SK-N-SH treated with all-trans-retinoic acid at 6 μM for 48 hours (cell line): ENCODE results near the gene AACS.

Experiments
- ATAC-seq: fragments of 200-7000 bp; cut with Tn5 transposase; 3 replicates; pipeline ENCODE4 v1.9.1; 2020; ENCODE audit warnings: mild to moderate bottlenecking, moderate library complexity
- ARNTL ChIP-seq: fragments of 450-650 bp; formaldehyde crosslinking; IDR thresholded peaks from 2 replicates; pipeline ENCODE4 v1.5.0; 2020; ENCODE audit warnings: low read depth, mild to moderate bottlenecking, moderate library complexity, borderline replicate concordance
- BACH2 ChIP-seq: fragments of 250-450 bp; sonication (Bioruptor Pico); IDR thresholded peaks from 2 replicates; pipeline ENCODE4 v1.9.0; 2021; ENCODE audit warnings: mild to moderate bottlenecking, borderline replicate concordance
- CREB5 ChIP-seq: fragments of 250-450 bp; sonication (Bioruptor Pico); IDR thresholded peaks from 2 replicates; pipeline ENCODE4 v1.5.1; 2020; ENCODE audit warnings: low read depth, mild to moderate bottlenecking, moderate library complexity
- CSDC2 ChIP-seq: fragments of 250-450 bp; sonication (Bioruptor Pico); IDR thresholded peaks from 2 replicates; pipeline ENCODE4 v1.5.0; 2020; ENCODE audit warnings: mild to moderate bottlenecking, moderate library complexity
- ESRRG ChIP-seq: fragments of 250-450 bp; sonication (Bioruptor Pico); IDR thresholded peaks from 2 replicates; pipeline ENCODE4 v1.6.1; 2021; ENCODE audit warnings: mild to moderate bottlenecking
- GLIS3 ChIP-seq: fragments of 250-450 bp; sonication (Bioruptor Pico); IDR thresholded peaks from 2 replicates; pipeline ENCODE4 v1.5.0; 2020; ENCODE audit warnings: mild to moderate bottlenecking, moderate library complexity
- ISL1 ChIP-seq: fragments of 250-450 bp; sonication (Bioruptor Pico); IDR thresholded peaks from 2 replicates; pipeline ENCODE4 v2.1.2; 2022; ENCODE audit warnings: mild to moderate bottlenecking, moderate library complexity
- OSR1 ChIP-seq: fragments of 250-450 bp; sonication (Bioruptor Pico); IDR thresholded peaks from 2 replicates; pipeline ENCODE4 v1.8.0; 2022; ENCODE audit warnings: moderate library complexity, mild to moderate bottlenecking, inconsistent platforms
- PPARA ChIP-seq: fragments of 250-450 bp; sonication (Bioruptor Pico); IDR thresholded peaks from 2 replicates; pipeline ENCODE4 v1.5.0; 2020; ENCODE audit warnings: mild to moderate bottlenecking, borderline replicate concordance
- RARB ChIP-seq: fragments of 250-450 bp; sonication (Bioruptor Pico); IDR thresholded peaks from 2 replicates; pipeline ENCODE4 v1.8.0; 2021; ENCODE audit warnings: mild to moderate bottlenecking, moderate library complexity
- SNAI2 ChIP-seq: fragments of 250-450 bp; sonication (Bioruptor Pico); IDR thresholded peaks from 2 replicates; pipeline ENCODE4 v1.5.0; 2020; ENCODE audit warnings: mild to moderate bottlenecking, moderate library complexity
- TCF4 ChIP-seq: fragments of 250-450 bp; sonication (Bioruptor Pico); IDR thresholded peaks from 2 replicates; pipeline ENCODE4 v1.8.0; 2021; ENCODE audit warnings: mild to moderate bottlenecking, moderate library complexity, borderline replicate concordance
- TOX ChIP-seq: fragments of 250-450 bp; sonication (Bioruptor Pico); IDR thresholded peaks from 2 replicates; pipeline ENCODE4 v1.8.0; 2021; ENCODE audit warnings: mild to moderate bottlenecking, moderate library complexity, borderline replicate concordance
- TSHZ2 ChIP-seq: fragments of 250-450 bp; sonication (Bioruptor Pico); IDR thresholded peaks from 2 replicates; pipeline ENCODE4 v1.5.0; 2020; ENCODE audit warnings: mild to moderate bottlenecking, moderate library complexity
- ZFP3 ChIP-seq: fragments of 250-450 bp; sonication (Bioruptor Pico); IDR thresholded peaks from 2 replicates; pipeline ENCODE4 v1.5.0; 2020; ENCODE audit warnings: mild to moderate bottlenecking, moderate library complexity
- ZFP30 ChIP-seq: fragments of 450-650 bp; formaldehyde crosslinking; IDR thresholded peaks from 2 replicates; pipeline ENCODE4 v1.5.0; 2022; ENCODE audit warnings: mild to moderate bottlenecking, moderate library complexity
- ZNF565 ChIP-seq: fragments of 450-650 bp; formaldehyde crosslinking; conservative IDR thresholded peaks from 2 replicates; pipeline ENCODE4 v1.5.0; 2020; ENCODE audit warnings: low read depth, mild to moderate bottlenecking, moderate library complexity
- ZNF70 ChIP-seq: fragments of 450-650 bp; formaldehyde crosslinking; IDR thresholded peaks from 2 replicates; pipeline ENCODE4 v1.5.0; 2020; ENCODE audit warnings: mild to moderate bottlenecking, moderate library complexity
- ZNF8 ChIP-seq: fragments of 450-650 bp; formaldehyde crosslinking; IDR thresholded peaks from 2 replicates; pipeline ENCODE4 v1.5.0; 2020; ENCODE audit warnings: mild to moderate bottlenecking, moderate library complexity
- TF ChIP-seq, protein P1 (sequence below): fragments of 250-450 bp; sonication (Bioruptor Pico); IDR thresholded peaks from 2 replicates; pipeline ENCODE4 v1.8.0; 2021; ENCODE audit warnings: low read depth, mild to moderate bottlenecking, moderate library complexity, borderline replicate concordance
- TF ChIP-seq, protein P2 (sequence below): fragments of 250-450 bp; sonication (Bioruptor Pico); IDR thresholded peaks from 2 replicates; pipeline ENCODE4 v1.5.1; 2021; ENCODE audit warnings: mild to moderate bottlenecking, moderate library complexity

Gene AACS

DNA sequence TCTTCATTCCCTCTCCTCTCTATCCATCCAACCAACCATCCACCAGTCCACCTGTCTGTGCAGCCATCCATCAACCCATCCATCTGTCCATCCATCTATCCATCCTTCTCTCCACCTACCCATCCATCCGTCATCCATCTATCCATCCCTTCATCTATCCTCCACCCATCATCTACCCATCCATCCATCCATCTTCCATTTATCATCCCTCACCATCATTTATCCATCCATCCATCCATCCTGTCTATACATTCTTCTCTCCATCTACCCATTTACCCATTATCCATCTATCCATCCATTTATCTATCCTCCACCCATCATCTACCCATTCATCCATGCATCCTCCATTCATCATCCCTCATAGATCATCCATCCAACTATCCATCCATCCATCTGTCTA is 24.4 kb downstream of the AACS start:
- no peak for ATAC-seq
- TF ChIP-seq RARB (no peak), ZFP30 (CRISPR knock-in tag) (no peak), ISL1 (CRISPR knock-in tag) (no peak), ZFP3 (CRISPR knock-in tag) (no peak), CSDC2 (CRISPR knock-in tag) (no peak), BACH2 (CRISPR knock-in tag) (no peak), ZNF565 (CRISPR knock-in tag) (no peak), GLIS3 (CRISPR knock-in tag) (no peak)

GRCh38 chr12:125090437-125090836 is 25.2 kb downstream of the AACS start:
- TF ChIP-seq PPARA (CRISPR knock-in tag) (no peak), TSHZ2 (no peak), ARNTL (no peak), CREB5 (CRISPR knock-in tag) (no peak), GLIS3 (CRISPR knock-in tag) (no peak), BACH2 (CRISPR knock-in tag) (no peak), SNAI2 (CRISPR knock-in tag) (no peak), ZNF565 (CRISPR knock-in tag) (no peak)
- no peak for ATAC-seq

- TF ChIP-seq, protein P1, sequence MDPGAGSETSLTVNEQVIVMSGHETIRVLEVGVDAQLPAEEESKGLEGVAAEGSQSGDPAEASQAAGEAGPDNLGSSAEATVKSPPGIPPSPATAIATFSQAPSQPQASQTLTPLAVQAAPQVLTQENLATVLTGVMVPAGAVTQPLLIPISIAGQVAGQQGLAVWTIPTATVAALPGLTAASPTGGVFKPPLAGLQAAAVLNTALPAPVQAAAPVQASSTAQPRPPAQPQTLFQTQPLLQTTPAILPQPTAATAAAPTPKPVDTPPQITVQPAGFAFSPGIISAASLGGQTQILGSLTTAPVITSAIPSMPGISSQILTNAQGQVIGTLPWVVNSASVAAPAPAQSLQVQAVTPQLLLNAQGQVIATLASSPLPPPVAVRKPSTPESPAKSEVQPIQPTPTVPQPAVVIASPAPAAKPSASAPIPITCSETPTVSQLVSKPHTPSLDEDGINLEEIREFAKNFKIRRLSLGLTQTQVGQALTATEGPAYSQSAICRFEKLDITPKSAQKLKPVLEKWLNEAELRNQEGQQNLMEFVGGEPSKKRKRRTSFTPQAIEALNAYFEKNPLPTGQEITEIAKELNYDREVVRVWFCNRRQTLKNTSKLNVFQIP (CRISPR knock-in tag), result no peak
- TF ChIP-seq GLIS3 (CRISPR knock-in tag) (no peak), TOX (CRISPR knock-in tag) (no peak), SNAI2 (CRISPR knock-in tag) (no peak), ESRRG (CRISPR knock-in tag) (no peak), ZNF565 (CRISPR knock-in tag) (no peak), ZNF70 (CRISPR knock-in tag) (no peak), TCF4 (CRISPR knock-in tag) (no peak)
- ATAC-seq, result no peak
Observed at GRCh38 chr12:125091401-125091800, 26.2 kb downstream of the AACS start.

DNA sequence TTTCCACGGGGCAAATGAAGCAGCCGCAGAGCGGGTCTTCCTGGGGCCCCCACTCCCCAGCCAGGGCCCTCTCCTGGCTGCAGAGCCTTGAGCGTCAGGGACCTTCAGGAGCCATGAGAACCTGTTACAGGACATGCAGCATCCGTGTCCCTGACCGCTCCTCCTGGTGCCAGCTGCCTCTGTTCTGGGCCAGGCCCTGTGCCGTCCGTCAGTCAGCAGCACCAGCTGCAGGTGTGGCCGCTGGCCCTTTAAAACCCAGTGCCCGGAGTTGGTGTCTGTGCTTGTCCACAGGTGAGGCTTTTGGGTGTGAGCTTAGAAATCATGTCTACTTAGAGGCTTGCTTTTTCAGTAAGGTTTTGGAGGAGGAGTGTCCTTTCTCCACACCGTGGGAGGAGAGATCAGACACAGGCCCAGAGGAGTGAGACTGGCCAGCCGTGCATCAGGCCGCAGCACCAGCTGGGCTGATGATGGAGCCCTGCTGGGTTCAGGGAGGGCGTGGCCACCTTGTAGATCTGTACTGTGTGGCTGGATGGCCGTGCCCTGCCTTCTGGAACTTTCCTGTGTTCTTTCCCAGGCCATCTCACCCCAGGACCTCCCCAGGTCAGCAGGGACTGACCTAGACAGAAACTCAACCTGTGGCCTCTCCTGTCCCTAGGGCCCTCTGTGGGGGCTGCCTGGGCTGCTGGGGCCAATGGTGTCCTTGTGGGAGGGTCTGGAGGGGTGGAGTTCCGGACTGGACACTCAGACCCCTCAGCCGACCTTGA is 27.1 kb downstream of the AACS start:
- ATAC-seq, result no peak
- TF ChIP-seq ZNF8 (no peak), ZNF70 (CRISPR knock-in tag) (no peak), BACH2 (CRISPR knock-in tag) (no peak), CREB5 (CRISPR knock-in tag) (no peak), TOX (CRISPR knock-in tag) (no peak), ISL1 (CRISPR knock-in tag) (no peak), OSR1 (CRISPR knock-in tag) (no peak), TSHZ2 (no peak), RARB (no peak), TCF4 (CRISPR knock-in tag) (no peak), SNAI2 (CRISPR knock-in tag) (no peak), ZFP3 (CRISPR knock-in tag) (no peak)
- TF ChIP-seq, protein P1 (CRISPR knock-in tag), result no peak
- TF ChIP-seq, protein P2, sequence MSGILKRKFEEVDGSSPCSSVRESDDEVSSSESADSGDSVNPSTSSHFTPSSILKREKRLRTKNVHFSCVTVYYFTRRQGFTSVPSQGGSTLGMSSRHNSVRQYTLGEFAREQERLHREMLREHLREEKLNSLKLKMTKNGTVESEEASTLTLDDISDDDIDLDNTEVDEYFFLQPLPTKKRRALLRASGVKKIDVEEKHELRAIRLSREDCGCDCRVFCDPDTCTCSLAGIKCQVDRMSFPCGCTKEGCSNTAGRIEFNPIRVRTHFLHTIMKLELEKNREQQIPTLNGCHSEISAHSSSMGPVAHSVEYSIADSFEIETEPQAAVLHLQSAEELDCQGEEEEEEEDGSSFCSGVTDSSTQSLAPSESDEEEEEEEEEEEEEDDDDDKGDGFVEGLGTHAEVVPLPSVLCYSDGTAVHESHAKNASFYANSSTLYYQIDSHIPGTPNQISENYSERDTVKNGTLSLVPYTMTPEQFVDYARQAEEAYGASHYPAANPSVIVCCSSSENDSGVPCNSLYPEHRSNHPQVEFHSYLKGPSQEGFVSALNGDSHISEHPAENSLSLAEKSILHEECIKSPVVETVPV (CRISPR knock-in tag), result no peak
